GM20000 (cell line): ENCODE measurements around the gene GJB2.

Experiments
- DNase-seq: peaks from one replicate; pipeline ENCODE4 v3.0.0; 2012; ENCODE audit warnings: low spot score
- TF ChIP-seq, protein P1 (sequence below): IDR thresholded peaks from 2 replicates; pipeline ENCODE4 v1.5.1; 2012; ENCODE audit warnings: mild to moderate bottlenecking, control low read depth; ENCODE audit errors: extremely low read depth, missing control alignments

GJB2 gene

DNA sequence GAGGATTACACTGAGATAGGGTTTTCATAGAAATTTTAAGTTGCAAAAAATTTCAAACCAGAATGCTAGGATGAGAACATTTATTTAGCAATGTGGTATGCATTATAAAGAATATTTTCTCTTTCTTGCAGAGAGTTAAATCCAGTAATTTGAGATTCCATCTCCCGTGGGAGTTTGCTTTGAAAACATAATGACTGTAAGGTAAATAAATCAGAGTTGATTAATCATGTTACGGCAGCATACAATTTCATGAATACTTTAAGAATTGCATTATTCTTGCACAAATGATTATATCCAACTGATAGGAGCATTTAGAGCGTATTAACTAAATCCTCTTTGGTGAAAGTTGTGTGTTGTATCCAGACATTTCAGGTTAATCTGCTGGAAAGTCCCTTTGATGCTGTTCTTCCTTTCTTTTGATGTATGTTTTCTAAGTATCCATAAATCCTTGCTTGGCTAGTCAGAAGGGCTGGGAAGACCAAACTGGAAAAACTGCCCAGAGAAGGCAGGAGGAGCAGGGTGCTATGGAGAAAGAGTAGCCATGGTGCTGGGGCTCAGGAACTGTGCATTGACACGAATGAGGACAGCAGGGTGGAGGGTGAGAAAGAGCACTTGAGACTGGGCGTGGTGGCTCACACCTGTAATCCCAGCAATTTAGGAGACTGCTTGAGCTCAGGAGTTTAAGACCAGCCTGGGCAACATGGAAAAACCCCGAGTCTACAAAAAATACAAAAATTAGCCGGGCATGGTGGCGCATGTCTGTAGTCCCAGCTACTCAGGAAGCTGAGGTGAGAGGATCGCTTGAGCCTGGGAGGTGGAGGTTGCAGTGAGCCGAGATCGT is 27.1 kb downstream of the GJB2 start:
- TF ChIP-seq, protein P1, sequence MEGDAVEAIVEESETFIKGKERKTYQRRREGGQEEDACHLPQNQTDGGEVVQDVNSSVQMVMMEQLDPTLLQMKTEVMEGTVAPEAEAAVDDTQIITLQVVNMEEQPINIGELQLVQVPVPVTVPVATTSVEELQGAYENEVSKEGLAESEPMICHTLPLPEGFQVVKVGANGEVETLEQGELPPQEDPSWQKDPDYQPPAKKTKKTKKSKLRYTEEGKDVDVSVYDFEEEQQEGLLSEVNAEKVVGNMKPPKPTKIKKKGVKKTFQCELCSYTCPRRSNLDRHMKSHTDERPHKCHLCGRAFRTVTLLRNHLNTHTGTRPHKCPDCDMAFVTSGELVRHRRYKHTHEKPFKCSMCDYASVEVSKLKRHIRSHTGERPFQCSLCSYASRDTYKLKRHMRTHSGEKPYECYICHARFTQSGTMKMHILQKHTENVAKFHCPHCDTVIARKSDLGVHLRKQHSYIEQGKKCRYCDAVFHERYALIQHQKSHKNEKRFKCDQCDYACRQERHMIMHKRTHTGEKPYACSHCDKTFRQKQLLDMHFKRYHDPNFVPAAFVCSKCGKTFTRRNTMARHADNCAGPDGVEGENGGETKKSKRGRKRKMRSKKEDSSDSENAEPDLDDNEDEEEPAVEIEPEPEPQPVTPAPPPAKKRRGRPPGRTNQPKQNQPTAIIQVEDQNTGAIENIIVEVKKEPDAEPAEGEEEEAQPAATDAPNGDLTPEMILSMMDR: no peak
- no peak for DNase-seq

DNA sequence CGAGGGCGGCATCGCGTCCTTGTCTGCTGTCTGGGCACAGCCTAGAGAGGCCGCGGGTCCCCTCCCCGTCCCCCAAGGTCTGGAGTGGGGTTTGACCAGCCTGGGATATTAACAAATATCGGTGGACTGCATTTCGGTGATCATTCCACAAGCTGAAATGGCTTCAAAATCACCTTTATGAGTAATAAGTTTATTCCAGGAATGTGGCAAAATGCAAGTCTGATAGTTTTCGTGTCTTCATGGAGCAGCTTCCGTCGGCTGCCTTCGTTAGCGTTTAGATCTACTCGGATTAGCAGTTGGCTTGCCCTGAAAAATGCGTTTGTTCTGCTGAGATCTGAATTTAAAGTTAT is 30.8 kb downstream of the GJB2 start:
- DNase-seq: no peak
- TF ChIP-seq, protein P1: no peak

DNA sequence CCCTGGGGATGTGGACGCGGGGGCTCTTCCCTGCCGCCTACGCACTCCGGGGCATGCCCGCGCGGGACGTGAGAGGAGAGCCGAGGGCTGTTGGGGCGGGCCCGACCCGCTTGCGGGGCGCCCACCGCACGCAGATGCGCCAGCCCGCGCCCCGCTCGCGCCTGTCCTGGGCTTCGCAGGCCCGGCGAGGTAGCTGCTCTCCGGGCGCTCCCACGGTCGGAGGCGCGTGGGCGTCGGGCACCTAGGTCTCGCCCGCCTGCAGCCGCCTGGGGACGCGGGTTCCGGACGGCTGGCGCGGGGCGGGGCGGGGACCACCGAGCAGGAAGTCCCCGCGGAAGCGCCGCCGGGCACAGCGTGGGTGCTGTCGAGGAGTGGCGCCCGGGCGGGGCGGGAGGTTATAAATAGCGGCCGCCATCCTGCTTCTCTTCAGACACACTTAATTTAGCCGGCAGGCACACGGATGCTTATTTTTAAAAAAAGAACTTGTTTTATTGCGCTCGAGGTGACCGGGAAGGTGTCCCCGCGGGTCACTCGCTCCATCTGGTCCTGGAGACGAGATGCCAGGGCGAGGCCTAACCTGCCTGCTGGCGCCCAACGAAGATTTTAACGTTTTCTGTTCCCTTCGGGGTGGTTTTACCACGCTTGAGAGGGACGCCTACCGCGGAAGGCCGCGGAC is 31.3 kb downstream of the GJB2 start:
- TF ChIP-seq, protein P1: no peak
- DNase-seq: peak; percentile 65

DNA sequence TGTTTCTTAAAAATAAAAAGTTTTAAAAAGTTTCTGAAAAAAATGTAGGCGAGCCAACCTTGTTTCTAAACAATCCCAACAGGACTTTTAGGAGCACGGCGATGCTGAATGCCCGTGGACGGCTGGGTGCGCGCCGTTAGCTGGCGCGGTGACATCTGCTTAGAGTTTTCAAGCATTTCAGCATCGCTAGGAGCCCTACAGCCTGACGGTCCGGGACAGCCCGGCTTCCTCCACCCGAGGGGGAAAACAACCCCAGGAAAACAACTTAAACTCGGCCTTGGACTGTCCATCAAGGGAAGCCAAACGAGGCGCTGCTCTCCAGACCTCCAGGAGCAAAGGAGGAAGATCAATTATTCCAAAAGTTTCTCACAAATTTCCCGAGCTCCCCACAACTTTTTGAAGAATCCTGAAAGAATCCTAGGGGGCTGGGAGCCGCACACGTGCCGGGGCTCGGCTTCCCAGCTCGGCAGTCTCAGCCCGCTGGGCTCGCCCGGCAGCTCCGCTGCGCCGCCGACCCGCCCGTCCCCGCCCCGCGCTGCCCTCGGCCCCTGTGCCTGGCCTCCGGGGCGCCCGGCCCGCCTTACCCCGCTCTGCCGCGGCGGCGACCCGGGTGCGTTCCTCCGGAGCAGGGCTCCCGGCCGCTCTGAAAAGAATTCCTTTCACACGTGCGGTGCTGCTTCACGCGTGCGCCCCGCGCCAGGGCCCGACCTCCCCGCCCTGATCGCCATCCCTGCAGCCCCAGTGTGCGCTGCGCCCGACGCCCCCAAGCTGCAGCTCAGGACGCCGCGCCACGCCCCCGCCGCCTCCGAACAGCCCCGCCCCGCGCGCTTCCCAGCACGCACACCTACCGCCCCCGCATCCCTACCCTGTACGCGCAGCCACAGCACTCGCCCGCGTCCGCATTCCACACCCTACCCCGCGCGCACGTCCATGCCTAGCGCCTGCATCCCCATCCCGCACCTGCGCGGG is 32.1 kb downstream of the GJB2 start, which contains the start of gene GJA3:
Gene GJA3, minus strand, starts transcription at position 747 of the 969 bp plus-strand sequence. CDS start 17,764 bp downstream, outside the sequence.
- DNase-seq: peak; percentile 75
- TF ChIP-seq, protein P1: no peak

DNA sequence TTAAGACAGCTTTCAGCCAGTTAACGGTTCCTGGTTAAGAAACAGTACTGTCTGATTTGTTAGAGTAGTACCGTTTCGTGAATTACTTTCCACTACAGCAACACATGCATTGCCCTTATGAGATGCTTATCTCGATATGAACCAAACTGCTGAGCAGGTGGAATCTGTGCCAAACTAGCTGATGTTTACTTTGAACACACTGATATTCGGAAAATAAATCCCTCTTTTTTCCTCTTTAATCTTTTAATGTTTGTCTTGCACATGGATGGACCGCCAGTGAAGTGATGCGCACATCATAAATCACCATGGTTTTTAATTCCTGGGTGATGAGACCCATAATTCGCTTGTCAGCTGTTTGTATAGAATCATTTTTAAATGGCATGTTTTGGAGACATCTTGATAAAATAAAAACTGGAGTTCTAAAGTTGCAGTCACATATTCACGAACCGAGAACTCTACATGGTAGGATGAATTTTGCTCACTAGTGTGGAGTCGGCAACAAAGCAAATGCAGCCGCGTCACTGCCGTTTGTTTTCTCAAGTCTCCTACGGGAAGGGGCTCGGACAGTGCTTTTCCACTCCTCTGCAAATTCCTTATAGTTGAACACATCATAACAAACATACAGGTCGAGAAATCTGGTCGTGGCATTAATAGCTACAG is 33.0 kb downstream of the GJB2 start:
- no peak for DNase-seq
- TF ChIP-seq, protein P1: no peak

DNA sequence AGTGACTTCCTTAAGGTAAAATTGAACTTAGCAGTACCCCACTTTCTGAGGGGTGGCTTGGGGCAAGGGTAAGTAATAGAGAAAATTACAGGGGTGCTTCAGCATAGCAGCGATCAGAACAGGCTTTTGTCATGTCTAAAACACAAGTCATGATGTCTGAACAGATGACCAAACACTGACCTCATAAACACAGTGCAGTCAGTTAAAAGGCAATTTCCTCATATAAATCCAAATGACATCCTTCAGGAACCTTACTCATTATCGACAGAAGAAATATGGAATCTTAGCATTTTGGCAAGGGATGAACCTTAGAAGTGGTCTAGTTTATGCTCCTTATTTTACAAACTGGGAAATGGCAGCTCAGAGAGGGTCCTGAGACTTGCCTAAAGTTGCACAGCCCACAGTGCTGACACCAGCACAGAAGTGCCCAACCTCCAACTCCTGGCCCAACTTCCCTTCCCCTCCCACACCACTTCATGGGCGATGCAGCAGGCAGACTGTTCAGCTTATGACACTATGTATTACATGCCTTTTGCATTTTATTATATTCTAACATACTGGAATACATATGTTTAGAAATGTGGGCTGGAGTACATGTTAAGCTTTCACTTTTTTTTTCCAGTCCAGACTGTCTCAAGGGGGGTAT is 35.5 kb downstream of the GJB2 start:
- DNase-seq: no peak
- TF ChIP-seq, protein P1: no peak
